Adrenal gland (tissue), 5 donors: ENCODE results near the gene MAPK4.

Experiments used
- CTCF ChIP-seq, 6 experiments: fragments of 450-650 bp in 4 of 6; fragments of 200-600 bp in 2 of 6; sonication (generic) in 1 of 6; IDR thresholded peaks; 1 replicate in 5 of 6; 2 replicates in 1 of 6; pipeline versions ENCODE4 v1.5.1 to v1.8.0; 2016 to 2021; ENCODE audit warnings: antibody characterized with exemption in 6 of 6, mild to moderate bottlenecking in 2 of 6, moderate library complexity in 1 of 6
- POLR2A ChIP-seq, 2 donors: fragments of 450-650 bp; IDR thresholded peaks; one replicate each; pipeline ENCODE4 v1.6.1; 2017; ENCODE audit warnings: antibody characterized with exemption in 2 of 2, mild to moderate bottlenecking in 2 of 2, moderate library complexity in 1 of 2
- donor health status: DM: no; HTN: no; CAD: no.

DNA sequence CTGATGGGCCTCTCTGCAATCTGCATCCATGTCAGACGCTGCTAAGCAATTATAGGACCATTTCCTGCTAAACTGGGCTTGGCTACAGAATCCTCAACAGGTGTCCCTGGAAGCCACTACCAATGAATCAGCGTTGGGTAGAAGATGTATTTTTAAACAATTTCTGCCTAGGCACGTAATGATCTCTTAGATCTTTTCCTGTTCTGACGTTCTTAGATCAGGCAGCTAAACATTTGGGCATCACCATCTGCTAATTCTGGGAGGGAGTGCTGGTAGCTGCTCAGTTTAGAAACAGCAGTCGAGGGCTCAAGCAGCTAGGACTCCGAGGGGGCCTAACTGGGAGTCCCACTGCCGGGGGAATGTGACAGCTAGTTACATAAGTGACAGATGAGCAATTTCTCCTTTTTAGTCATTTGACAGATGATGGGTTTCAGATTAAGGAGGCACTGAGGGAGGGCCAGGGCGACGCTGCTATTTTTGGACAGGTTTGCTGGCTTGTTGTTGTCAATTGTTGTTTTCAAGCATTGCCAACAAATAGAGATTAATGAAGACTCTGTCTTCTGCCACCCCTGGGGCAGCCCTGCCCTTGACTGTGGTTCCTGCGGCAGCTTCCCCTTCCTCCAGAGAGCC, 167.2 kb downstream of the MAPK4 start:
- TF ChIP-seq POLR2A (IDR thresholded peaks at IDR 0.05) = no peak
- TF ChIP-seq CTCF (IDR thresholded peaks at IDR 0.05) = no peak
